Hepatocyte (in vitro differentiated cells): ENCODE measurements around the gene PITPNC1. TPM values are rescaled to one million over a fixed set of nuclear protein-coding genes. Genes with fewer than 3 reads are reported as not detected.

Experiments used
- DNase-seq: peaks from one replicate; pipeline ENCODE4 v3.0.0-alpha.2; 2016; ENCODE audit warnings: low spot score
- H2AFZ ChIP-seq: fragments of 200-600 bp; sonication (generic); 2 replicates; pipeline ENCODE4 v1.6.0; 2016; ENCODE audit warnings: antibody characterized with exemption, mild to moderate bottlenecking
- H3K27ac ChIP-seq: fragments of 200-600 bp; sonication (generic); 2 replicates; pipeline ENCODE4 v1.5.1; 2016; ENCODE audit warnings: mild to moderate bottlenecking
- H3K27me3 ChIP-seq: fragments of 200-600 bp; sonication (generic); 2 replicates; pipeline ENCODE4 v1.6.1; 2016
- H3K36me3 ChIP-seq: fragments of 200-600 bp; sonication (generic); replicated peaks from 2 replicates; pipeline ENCODE4 v1.5.1; 2016; ENCODE audit warnings: low read depth; ENCODE audit not compliant: insufficient read depth
- H3K4me1 ChIP-seq: fragments of 200-600 bp; sonication (generic); 2 replicates; pipeline ENCODE4 v1.5.1; 2016; ENCODE audit warnings: mild to moderate bottlenecking, moderate library complexity; ENCODE audit not compliant: insufficient read depth
- H3K4me2 ChIP-seq: fragments of 200-600 bp; sonication (generic); 2 replicates; pipeline ENCODE4 v1.6.0; 2016
- H3K4me3 ChIP-seq: fragments of 200-600 bp; sonication (generic); 2 replicates; pipeline ENCODE4 v1.5.1; 2016; ENCODE audit warnings: mild to moderate bottlenecking
- H3K79me2 ChIP-seq: fragments of 200-600 bp; sonication (generic); 2 replicates; pipeline ENCODE4 v1.6.0; 2017; ENCODE audit warnings: mild to moderate bottlenecking
- H3K9me2 ChIP-seq: fragments of 200-600 bp; sonication (generic); replicated peaks from 2 replicates; pipeline ENCODE4 v1.6.0; 2017; ENCODE audit warnings: mild to moderate bottlenecking; ENCODE audit not compliant: insufficient read depth
- H3K9me3 ChIP-seq: fragments of 200-600 bp; sonication (generic); 2 replicates; pipeline ENCODE4 v1.5.1; 2016; ENCODE audit warnings: low read depth, mild to moderate bottlenecking
- H4K20me1 ChIP-seq: fragments of 200-600 bp; sonication (generic); 2 replicates; pipeline ENCODE4 v1.6.0; 2016; ENCODE audit warnings: mild to moderate bottlenecking; ENCODE audit not compliant: insufficient read depth, poor library complexity, severe bottlenecking
- EZH2 ChIP-seq: fragments of 200-600 bp; sonication (generic); IDR thresholded peaks from 2 replicates; pipeline ENCODE4 v1.6.1; 2016; ENCODE audit warnings: antibody characterized with exemption, mild to moderate bottlenecking, borderline replicate concordance
- EZH2phosphoT487 ChIP-seq: fragments of 200-600 bp; sonication (generic); IDR thresholded peaks from one replicate; pipeline ENCODE4 v1.6.1; 2018; ENCODE audit warnings: antibody characterized with exemption, mild to moderate bottlenecking, low read depth, moderate library complexity; ENCODE audit not compliant: unreplicated experiment, severe bottlenecking
- WGBS: methylation state at CpG from one replicate; pipeline ENCODE4 v1.1.6; 2016; ENCODE audit warnings: low lambda C conversion rate; ENCODE audit errors: missing lambda C conversion rate; 5-methylcytosine and 5-hydroxymethylcytosine counted together
- polyA plus RNA-seq: library from polyadenylated mRNA; unstranded; fragments of >200 nt; fragmentation: Nextera tagmentation; extraction: Ambion mirVana; gene quantifications from 2 replicates; pipeline ENCODE4 v1.2.1, GENCODE V29; 2016
- total RNA-seq: library from RNA; depleted of rRNA; stranded (reverse); fragments of >200 nt; gene quantifications from 2 replicates; pipeline ENCODE4 v1.2.3, GENCODE V29; 2014
- TF ChIP-seq, protein P1 (sequence below): fragments of 200-600 bp; sonication (generic); IDR thresholded peaks from 2 replicates; pipeline ENCODE4 v1.5.1; 2016; ENCODE audit warnings: antibody characterized with exemption, mild to moderate bottlenecking; ENCODE audit not compliant: poor library complexity

PITPNC1 gene
- total and polyA plus RNA-seq, 2 experiments from 2014 or later = 4.6 to 8.1 TPM

DNA sequence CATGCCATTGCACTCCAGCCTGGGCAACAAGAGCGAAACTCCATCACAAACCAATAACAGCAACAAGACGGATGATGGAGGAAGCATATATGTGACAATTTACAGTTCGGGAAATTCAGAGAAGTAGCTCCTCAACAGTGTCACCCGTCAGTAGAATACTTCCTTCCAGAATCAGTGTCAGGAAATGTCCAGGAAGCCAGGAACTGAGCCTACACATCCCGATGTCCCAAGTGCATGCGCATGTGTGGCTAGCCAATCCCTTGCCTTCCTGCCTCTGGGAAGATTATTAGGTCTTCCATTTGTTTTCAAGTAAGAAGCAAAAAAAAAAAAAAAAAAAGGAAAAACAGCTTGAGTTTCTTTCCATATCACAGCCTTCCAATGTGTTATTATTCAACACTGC, 1.4 kb upstream of the PITPNC1 start:
- Histone ChIP-seq H3K4me1 (peaks cover 3% of the 10 kb centered on the region), H3K9me3 (no peaks in the 10 kb centered on the region), H3K79me2 (peaks cover 7% of the 10 kb centered on the region), H3K4me3 (no peak overlapping the region), H3K27me3 (no peaks in the 10 kb centered on the region), H3K4me2 (peak overlapping the region; percentile 98), H2AFZ (no peak overlapping the region), H3K27ac (peak overlapping the region; percentile 94), H3K9me2 (no peaks in the 10 kb centered on the region), H3K36me3 (no peaks in the 10 kb centered on the region), H4K20me1 (no peaks in the 10 kb centered on the region)
- TF ChIP-seq, protein P1, sequence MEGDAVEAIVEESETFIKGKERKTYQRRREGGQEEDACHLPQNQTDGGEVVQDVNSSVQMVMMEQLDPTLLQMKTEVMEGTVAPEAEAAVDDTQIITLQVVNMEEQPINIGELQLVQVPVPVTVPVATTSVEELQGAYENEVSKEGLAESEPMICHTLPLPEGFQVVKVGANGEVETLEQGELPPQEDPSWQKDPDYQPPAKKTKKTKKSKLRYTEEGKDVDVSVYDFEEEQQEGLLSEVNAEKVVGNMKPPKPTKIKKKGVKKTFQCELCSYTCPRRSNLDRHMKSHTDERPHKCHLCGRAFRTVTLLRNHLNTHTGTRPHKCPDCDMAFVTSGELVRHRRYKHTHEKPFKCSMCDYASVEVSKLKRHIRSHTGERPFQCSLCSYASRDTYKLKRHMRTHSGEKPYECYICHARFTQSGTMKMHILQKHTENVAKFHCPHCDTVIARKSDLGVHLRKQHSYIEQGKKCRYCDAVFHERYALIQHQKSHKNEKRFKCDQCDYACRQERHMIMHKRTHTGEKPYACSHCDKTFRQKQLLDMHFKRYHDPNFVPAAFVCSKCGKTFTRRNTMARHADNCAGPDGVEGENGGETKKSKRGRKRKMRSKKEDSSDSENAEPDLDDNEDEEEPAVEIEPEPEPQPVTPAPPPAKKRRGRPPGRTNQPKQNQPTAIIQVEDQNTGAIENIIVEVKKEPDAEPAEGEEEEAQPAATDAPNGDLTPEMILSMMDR = no peak
- no peak for TF ChIP-seq EZH2phosphoT487
- TF ChIP-seq EZH2 = no peak
- WGBS = 87% methylated on average over 6 of the region's 6 CpGs
- no peak for DNase-seq

- Histone ChIP-seq H3K9me2 (no peaks in the 10 kb centered on the region), H3K9me3 (no peaks in the 10 kb centered on the region), H3K79me2 (peaks cover 9% of the 10 kb centered on the region), H3K36me3 (no peaks in the 10 kb centered on the region), H2AFZ (peak overlapping the region; percentile 95), H3K27me3 (no peaks in the 10 kb centered on the region), H3K4me1 (peaks cover 3% of the 10 kb centered on the region), H3K4me3 (peak overlapping the region; percentile 99), H3K4me2 (peak overlapping the region; percentile 98), H3K27ac (peak overlapping the region; percentile 94), H4K20me1 (no peaks in the 10 kb centered on the region)
- 23% methylated on average over 6 of the region's 6 CpGs for WGBS
- no peak for DNase-seq
- TF ChIP-seq EZH2phosphoT487 (no peak), EZH2 (no peak)
- TF ChIP-seq, protein P1 = no peak
Observed at GRCh38 chr17:67376415-67376736, 705 bp upstream of the PITPNC1 start.

GRCh38 chr17:67377488-67378453, 690 bp downstream of the PITPNC1 start:
- WGBS = 1% methylated on average over 75 of the region's 100 CpGs
- Histone ChIP-seq H3K4me3 (peak overlapping the region; percentile 99), H2AFZ (peak overlapping the region; percentile 95), H3K9me2 (no peaks in the 10 kb centered on the region), H3K79me2 (peaks cover 13% of the 10 kb centered on the region), H3K27me3 (no peaks in the 10 kb centered on the region), H4K20me1 (no peaks in the 10 kb centered on the region), H3K9me3 (no peaks in the 10 kb centered on the region), H3K27ac (peak overlapping the region; percentile 94), H3K4me1 (peaks cover 3% of the 10 kb centered on the region), H3K36me3 (no peaks in the 10 kb centered on the region), H3K4me2 (peak overlapping the region; percentile 98)
- DNase-seq = peak; percentile 74
- TF ChIP-seq, protein P1 = peak; percentile 45
- no peak for TF ChIP-seq EZH2
